ENCODE measurements around the gene CCDC68. TPM values are rescaled to one million over a fixed set of nuclear protein-coding genes. Genes with fewer than 3 reads are reported as not detected.
A peak's percentile ranks its signal among the peaks of the same experiment; 100 is the strongest.

The CCDC68 gene
- total RNA-seq, 1 donor from 2014 or later: 4.2 TPM

- TF ChIP-seq CTCF (IDR thresholded peaks at IDR 0.05; ENCODE audit: insufficient read depth, low read length, severe bottlenecking): no peak
- no peak for FAIRE-seq
- Histone ChIP-seq H3K4me3 (ENCODE audit: low read depth, low read length) (no peak overlapping the region), H3K27me3 (ENCODE audit: control insufficient read depth, insufficient read depth, low read length) (no peaks in the 10 kb centered on the region), H3K36me3 (ENCODE audit: control insufficient read depth, insufficient read depth, low read length) (peaks cover 5% of the 10 kb centered on the region)
- DNase-seq (ENCODE audit: low read depth): peak; percentile 98
Measured at GRCh38 chr18:54880395-54881105, 78.7 kb downstream of the CCDC68 start.

- DNase-seq (ENCODE audit: low read depth): no peak
- Histone ChIP-seq H3K27me3 (ENCODE audit: control insufficient read depth, insufficient read depth, low read length) (no peaks in the 10 kb centered on the region), H3K4me3 (ENCODE audit: low read depth, low read length) (no peak overlapping the region), H3K36me3 (ENCODE audit: control insufficient read depth, insufficient read depth, low read length) (peaks cover 5% of the 10 kb centered on the region)
- FAIRE-seq: no peak
- no peak for TF ChIP-seq CTCF (IDR thresholded peaks at IDR 0.05; ENCODE audit: insufficient read depth, low read length, severe bottlenecking)
Measured at GRCh38 chr18:54879691-54880090, 79.6 kb downstream of the CCDC68 start.

GRCh38 chr18:54878659-54879358, 80.5 kb downstream of the CCDC68 start:
- no peak for TF ChIP-seq CTCF (IDR thresholded peaks at IDR 0.05; ENCODE audit: insufficient read depth, low read length, severe bottlenecking)
- H3K4me3 ChIP-seq (ENCODE audit: low read depth, low read length): no peak overlapping the region
- no peaks in the 10 kb centered on the region for H3K27me3 ChIP-seq (ENCODE audit: control insufficient read depth, insufficient read depth, low read length)
- DNase-seq (ENCODE audit: low read depth) (peak; percentile 29), FAIRE-seq (no peak)
- H3K36me3 ChIP-seq (ENCODE audit: control insufficient read depth, insufficient read depth, low read length): peaks cover 5% of the 10 kb centered on the region

- H3K36me3 ChIP-seq (ENCODE audit: control insufficient read depth, insufficient read depth, low read length): peaks cover 5% of the 10 kb centered on the region
- no peak overlapping the region for H3K4me3 ChIP-seq (ENCODE audit: low read depth, low read length)
- FAIRE-seq (no peak), DNase-seq (ENCODE audit: low read depth) (peak; percentile 16)
- H3K27me3 ChIP-seq (ENCODE audit: control insufficient read depth, insufficient read depth, low read length): no peaks in the 10 kb centered on the region
- no peak for TF ChIP-seq CTCF (IDR thresholded peaks at IDR 0.05; ENCODE audit: insufficient read depth, low read length, severe bottlenecking)
Measured at GRCh38 chr18:54878159-54878622, 81.1 kb downstream of the CCDC68 start.

- TF ChIP-seq CTCF (IDR thresholded peaks at IDR 0.05; ENCODE audit: insufficient read depth, low read length, severe bottlenecking): no peak
- H3K4me3 ChIP-seq (ENCODE audit: low read depth, low read length): no peak overlapping the region
- FAIRE-seq (no peak), DNase-seq (ENCODE audit: low read depth) (no peak)
- H3K36me3 ChIP-seq (ENCODE audit: control insufficient read depth, insufficient read depth, low read length): peaks cover 2% of the 10 kb centered on the region
- H3K27me3 ChIP-seq (ENCODE audit: control insufficient read depth, insufficient read depth, low read length): no peaks in the 10 kb centered on the region
Measured at GRCh38 chr18:54877076-54877475, 82.2 kb downstream of the CCDC68 start.
